WI38 (cell line): ENCODE measurements around the gene RIN2.
A peak's percentile ranks its signal among the peaks of the same experiment; 100 is the strongest.

ENCODE experiments used
- H3K4me3 ChIP-seq: 2 replicates; pipeline ENCODE4 v1.5.1; 2011; ENCODE audit warnings: low read depth, mild to moderate bottlenecking, control low read depth, low read length
- TF ChIP-seq, protein P1 (sequence below): IDR thresholded peaks from 2 replicates; pipeline ENCODE4 v1.5.1; 2012; ENCODE audit warnings: low read depth, mild to moderate bottlenecking, control low read depth, low read length

RIN2 gene, protein sequence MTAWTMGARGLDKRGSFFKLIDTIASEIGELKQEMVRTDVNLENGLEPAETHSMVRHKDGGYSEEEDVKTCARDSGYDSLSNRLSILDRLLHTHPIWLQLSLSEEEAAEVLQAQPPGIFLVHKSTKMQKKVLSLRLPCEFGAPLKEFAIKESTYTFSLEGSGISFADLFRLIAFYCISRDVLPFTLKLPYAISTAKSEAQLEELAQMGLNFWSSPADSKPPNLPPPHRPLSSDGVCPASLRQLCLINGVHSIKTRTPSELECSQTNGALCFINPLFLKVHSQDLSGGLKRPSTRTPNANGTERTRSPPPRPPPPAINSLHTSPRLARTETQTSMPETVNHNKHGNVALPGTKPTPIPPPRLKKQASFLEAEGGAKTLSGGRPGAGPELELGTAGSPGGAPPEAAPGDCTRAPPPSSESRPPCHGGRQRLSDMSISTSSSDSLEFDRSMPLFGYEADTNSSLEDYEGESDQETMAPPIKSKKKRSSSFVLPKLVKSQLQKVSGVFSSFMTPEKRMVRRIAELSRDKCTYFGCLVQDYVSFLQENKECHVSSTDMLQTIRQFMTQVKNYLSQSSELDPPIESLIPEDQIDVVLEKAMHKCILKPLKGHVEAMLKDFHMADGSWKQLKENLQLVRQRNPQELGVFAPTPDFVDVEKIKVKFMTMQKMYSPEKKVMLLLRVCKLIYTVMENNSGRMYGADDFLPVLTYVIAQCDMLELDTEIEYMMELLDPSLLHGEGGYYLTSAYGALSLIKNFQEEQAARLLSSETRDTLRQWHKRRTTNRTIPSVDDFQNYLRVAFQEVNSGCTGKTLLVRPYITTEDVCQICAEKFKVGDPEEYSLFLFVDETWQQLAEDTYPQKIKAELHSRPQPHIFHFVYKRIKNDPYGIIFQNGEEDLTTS

DNA sequence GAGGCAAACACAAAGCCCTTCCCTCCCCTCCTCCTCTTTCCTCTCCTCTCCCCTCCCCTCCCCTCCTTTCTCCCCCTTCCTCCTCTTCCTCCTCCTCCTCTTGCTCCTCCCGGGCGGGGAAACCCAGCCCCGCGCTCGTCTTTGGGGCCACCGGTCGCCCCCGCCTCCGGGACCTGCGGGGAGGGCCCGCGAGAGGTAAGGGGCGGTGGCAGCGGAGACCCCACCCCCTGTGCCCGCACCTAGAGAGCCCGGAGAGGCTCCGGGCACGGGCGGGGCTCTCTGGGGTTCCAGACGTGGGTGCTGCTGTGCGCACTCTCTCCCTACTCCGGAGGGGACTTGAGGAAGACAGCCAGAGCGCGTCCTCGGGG is at the start of gene RIN2:
TSS of gene RIN2 (plus strand) at position 126 of the 368 bp plus-strand sequence. CDS start 131,344 bp downstream, outside the sequence.
- peak within 1 kb of the TSS; percentile 84 for H3K4me3 ChIP-seq
- TF ChIP-seq, protein P1, sequence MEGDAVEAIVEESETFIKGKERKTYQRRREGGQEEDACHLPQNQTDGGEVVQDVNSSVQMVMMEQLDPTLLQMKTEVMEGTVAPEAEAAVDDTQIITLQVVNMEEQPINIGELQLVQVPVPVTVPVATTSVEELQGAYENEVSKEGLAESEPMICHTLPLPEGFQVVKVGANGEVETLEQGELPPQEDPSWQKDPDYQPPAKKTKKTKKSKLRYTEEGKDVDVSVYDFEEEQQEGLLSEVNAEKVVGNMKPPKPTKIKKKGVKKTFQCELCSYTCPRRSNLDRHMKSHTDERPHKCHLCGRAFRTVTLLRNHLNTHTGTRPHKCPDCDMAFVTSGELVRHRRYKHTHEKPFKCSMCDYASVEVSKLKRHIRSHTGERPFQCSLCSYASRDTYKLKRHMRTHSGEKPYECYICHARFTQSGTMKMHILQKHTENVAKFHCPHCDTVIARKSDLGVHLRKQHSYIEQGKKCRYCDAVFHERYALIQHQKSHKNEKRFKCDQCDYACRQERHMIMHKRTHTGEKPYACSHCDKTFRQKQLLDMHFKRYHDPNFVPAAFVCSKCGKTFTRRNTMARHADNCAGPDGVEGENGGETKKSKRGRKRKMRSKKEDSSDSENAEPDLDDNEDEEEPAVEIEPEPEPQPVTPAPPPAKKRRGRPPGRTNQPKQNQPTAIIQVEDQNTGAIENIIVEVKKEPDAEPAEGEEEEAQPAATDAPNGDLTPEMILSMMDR = no peak

DNA sequence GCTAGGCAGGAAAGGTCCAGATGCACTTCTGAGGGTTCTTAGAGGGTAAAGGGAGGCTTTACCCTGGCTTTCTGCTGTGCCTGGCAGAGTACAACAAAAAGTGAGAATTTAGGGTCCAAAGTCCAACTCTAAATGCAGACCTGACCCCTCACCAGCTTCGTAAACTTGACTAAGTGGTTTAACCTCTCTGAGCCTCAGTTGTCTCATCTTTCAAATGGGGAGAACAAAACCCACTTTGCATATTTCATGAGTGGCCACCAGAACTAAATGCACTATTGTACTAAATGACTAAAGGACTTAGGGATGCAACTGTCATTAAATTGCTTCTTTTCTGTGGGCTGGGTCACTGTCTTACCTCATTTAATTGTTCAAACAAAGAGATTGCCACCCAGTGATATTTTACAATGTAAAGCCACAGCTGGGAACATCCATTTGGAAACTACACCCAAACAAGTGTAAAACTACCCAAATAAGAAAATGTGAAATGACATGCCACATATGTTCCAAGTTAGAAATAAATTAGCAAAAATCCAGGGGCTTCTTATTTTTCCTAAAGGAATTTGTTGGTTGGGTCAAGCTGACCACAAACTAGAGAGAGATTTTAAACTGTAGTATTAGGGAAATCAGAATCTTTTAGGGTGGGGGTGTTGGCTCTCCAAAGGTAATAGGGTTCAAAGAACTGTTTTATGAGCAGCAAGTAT is 48.3 kb upstream of the RIN2 start:
- no peak overlapping the region for H3K4me3 ChIP-seq
- TF ChIP-seq, protein P1 = no peak

DNA sequence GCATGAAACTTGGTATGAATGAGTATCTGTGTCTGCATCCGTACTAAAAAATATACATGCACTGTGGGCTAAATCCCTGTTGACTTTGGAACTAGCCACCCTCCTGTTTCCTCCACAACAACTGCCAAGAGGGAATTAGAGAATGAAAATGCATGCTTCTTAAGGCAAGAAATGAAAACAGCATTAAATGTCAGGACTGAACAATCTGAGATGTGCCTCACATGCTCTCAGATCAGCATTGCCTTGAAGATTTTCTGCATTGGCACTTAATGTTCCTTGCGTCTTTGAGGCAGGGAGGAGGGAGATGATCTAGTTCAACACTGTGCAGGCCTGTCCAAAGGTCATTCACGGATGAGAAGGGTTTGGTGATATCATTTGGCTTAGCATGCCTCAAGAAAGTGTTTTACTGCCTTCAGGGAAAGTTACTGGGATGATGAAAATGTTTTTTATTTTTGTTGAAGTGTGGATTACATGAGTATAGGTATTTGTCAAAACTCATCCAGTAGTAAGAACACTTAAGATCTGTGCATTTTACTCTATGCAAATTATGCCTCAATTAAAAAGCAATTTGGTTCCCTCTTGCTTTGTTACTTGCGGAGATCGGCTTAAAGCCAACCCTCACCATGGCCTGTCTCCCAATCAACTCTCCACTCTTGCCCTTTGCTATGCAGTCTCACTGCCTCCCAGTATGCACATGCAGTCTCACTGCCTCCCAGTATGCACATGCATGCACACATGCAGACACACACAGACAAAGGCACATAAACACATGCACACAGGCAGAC is 47.5 kb upstream of the RIN2 start:
- TF ChIP-seq, protein P1 = no peak
- H3K4me3 ChIP-seq = no peak overlapping the region

DNA sequence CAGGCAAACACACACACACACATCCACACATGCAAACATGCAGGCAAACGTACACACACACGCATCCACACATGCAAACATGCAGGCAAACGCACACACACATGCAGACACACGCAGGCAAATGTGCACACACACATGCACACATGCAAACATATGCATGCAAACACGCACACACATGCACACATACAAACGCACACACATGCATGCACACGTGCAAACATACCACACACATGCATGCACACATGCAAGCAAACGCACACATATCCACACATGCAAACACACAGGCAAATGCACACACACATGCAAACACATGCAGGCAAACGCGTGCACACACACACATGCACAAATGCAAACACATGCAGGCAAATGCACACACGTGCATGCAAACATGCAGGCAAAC is 46.9 kb upstream of the RIN2 start:
- no peak overlapping the region for H3K4me3 ChIP-seq
- TF ChIP-seq, protein P1 = no peak

DNA sequence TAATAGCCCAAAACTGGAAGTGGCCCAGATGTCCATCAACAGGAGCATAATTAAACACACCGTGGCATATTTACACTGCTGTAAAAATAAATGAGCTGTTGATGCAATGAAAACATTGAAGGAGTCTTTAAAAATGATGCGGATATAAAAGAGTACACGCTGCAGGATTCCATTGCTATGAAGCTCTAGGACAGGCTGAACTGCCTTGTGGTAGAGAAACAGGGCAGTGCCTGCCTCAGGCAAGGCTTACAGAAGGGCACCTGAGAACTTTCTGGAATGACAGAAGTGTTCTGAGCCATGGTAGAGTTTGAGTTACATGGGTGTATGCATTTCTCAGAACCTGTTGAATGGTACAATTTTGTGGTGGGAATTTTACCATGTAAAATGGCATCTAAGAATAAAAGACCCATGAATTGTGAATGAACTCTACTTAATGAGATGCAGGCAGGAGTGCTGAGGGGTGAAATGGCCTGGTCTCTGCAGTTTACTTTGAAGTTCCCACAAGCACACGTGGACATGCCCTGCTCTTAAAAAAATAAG is 45.3 kb upstream of the RIN2 start:
- H3K4me3 ChIP-seq = no peak overlapping the region
- TF ChIP-seq, protein P1 = no peak

DNA sequence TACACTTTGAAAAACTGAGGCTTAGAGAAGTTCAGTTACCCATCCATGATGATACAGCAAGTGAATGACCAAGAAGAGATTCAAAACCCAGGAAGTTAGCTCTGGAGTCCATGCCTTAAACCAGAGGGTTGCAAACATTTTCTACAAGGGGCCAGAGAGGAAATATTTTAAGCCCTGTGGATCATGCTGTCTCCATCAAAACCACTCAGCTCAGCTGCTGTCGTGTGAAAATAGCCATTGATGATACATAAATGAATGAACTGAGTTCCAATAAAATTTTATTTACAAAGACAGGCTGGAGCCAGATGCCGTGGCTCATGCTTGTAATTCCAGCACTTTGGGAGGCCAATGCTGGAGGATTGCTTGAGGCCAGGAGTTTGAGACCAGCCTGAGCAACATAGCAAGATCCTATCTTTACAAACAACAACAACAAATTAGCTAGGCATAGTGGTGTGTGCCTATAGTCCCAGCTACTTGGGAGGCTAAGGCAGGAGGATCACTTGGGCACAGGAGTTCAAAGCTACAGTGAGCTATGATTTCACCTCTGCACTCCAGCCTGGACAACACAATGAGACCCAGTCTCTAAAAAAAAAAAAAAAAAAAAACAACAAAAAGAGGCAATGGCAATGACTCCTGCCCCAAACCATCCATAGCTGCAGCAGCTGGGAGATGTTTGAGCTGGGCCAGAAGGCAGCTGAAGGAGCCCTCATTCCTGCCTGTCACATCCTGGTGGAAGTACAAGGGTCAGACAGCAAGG is 44.1 kb upstream of the RIN2 start:
- no peak overlapping the region for H3K4me3 ChIP-seq
- TF ChIP-seq, protein P1 = no peak
